Fibroblast of skin of scalp (primary cell): ENCODE data around the gene DCHS1. TPM values are rescaled to one million over a fixed set of nuclear protein-coding genes. Genes with fewer than 3 reads are reported as not detected.
"Not testable (repeated sequence)": the region's sequence is repeated elsewhere in the genome, so short reads cannot be mapped to it uniquely, and the experiment has no call there.

Experiments used
- DNase-seq: peaks from one replicate; pipeline ENCODE4 v3.0.0-alpha.2; 2013
- polyA plus RNA-seq, 2 experiments: library from polyadenylated mRNA; unstranded; fragments of 120-200 nt; gene quantifications; one replicate each; pipeline ENCODE4 v1.2.1, GENCODE V29; 2013; ENCODE audit not compliant: insufficient read length in 2 of 2

DCHS1 gene, protein sequence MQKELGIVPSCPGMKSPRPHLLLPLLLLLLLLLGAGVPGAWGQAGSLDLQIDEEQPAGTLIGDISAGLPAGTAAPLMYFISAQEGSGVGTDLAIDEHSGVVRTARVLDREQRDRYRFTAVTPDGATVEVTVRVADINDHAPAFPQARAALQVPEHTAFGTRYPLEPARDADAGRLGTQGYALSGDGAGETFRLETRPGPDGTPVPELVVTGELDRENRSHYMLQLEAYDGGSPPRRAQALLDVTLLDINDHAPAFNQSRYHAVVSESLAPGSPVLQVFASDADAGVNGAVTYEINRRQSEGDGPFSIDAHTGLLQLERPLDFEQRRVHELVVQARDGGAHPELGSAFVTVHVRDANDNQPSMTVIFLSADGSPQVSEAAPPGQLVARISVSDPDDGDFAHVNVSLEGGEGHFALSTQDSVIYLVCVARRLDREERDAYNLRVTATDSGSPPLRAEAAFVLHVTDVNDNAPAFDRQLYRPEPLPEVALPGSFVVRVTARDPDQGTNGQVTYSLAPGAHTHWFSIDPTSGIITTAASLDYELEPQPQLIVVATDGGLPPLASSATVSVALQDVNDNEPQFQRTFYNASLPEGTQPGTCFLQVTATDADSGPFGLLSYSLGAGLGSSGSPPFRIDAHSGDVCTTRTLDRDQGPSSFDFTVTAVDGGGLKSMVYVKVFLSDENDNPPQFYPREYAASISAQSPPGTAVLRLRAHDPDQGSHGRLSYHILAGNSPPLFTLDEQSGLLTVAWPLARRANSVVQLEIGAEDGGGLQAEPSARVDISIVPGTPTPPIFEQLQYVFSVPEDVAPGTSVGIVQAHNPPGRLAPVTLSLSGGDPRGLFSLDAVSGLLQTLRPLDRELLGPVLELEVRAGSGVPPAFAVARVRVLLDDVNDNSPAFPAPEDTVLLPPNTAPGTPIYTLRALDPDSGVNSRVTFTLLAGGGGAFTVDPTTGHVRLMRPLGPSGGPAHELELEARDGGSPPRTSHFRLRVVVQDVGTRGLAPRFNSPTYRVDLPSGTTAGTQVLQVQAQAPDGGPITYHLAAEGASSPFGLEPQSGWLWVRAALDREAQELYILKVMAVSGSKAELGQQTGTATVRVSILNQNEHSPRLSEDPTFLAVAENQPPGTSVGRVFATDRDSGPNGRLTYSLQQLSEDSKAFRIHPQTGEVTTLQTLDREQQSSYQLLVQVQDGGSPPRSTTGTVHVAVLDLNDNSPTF (N-terminal part only)
- 33.5 TPM for polyA plus RNA-seq (2013, experiment 1 of 2; ENCODE audit: insufficient read length)
- 33.8 TPM for polyA plus RNA-seq (2013, experiment 2 of 2; ENCODE audit: insufficient read length)

DNA sequence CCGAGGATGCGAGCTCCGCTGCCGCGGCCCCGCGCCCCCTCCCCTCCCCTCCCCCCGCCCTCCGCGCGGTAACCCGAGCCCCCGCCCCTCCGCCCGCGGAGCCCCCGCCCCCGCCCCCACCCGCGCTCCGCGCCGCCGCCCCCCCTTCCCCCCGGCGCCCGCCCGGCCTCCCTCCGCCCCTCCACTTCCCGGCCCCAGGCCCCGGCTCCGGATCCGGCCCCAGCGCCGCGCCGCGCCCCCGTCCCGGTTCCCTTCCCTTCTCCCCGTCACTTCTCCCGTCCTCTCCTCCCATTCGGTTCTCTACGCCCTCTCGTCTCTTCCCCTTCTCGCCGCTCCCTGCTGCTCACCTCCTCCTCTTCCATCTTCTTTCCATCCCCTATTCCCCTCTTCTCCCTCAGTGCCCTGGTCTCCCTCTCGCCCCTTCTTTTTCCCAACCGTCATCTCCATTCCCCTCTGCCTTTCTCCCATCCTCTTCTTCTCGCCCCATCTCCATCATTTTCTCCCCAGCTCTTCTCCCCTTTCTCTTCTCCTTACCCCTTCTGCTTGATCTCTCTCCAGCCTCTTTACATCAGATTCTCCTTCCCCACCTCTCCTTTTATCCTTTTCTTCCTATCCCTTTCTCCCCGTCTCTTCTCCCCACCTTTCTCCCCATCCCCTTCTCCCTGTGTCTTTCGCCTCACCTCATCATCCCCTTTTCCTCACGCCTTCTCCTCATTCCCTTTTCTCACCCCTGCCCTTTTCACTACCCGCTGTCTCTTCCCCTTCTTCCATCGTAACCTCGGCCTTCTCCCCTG lies at the start of gene DCHS1:
DCHS1 (minus strand) TSS at position 20 of the 794 bp plus-strand sequence. CDS start 14,196 bp downstream, outside the sequence.
- DNase-seq: peak; percentile 29

GRCh38 chr11:6703247-6704063 lies 47.8 kb upstream of the DCHS1 start:
- DNase-seq: peak; percentile 71

DNA sequence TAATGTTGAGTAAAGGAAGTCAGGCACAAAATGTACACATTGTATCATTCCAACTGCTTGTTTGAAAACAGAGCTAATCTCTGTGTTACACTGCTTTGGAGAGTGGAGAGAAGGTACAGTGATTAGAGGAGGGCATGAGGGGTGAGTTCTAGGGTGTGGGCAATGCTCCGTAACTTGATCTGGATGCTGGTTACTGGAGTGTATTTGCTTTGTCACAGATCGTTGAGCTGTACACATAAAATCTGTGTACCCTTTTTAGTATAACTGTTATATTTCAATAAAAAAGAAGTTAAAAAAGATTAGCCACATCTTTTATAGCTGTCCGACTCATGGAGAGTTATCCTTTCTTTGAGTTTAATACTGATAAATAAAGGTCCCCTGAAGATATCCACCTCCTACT lies 46.3 kb upstream of the DCHS1 start:
- DNase-seq: not testable (repeated sequence)

DNA sequence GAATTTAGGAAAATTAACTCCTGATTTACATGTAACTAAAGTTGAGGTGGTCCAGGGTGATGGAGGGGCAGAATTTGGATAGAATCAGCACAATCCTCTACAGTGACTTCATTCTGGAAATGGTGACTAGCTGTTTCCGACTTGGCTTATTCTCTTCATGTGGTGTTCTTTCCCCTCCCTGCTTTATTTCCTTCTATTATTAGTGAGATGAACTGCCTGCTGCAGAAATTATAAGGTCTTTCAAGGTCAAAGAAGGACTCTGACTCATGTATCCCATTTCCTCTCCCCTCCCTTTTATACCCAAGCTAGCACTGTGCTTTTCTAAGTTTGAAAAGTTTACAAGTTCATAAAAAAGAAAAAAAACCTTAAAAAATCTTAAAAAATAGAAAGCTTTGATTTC lies 39.8 kb upstream of the DCHS1 start:
- DNase-seq: peak; percentile 43

DNA sequence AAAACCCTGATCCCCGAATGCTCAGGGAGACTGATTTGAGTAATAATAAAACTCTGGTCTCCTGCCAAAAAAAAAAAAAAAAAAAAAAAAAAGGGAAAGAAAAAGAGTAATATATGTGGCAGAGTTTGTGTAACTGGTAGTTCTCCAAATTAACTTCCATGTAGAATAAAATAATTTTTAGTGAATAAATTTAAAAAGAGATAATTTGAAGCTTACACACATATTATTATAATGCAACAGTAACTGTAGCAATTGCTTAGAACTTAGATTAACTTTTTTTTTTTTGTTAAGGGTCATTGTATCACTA lies 38.6 kb upstream of the DCHS1 start:
- DNase-seq: no peak

- DNase-seq: peak; percentile 88
These were observed 38.0 kb upstream of the DCHS1 start for GRCh38 chr11:6693342-6694228.

- DNase-seq: no peak
These were observed 36.5 kb upstream of the DCHS1 start for GRCh38 chr11:6692128-6692527.

- DNase-seq: not testable (repeated sequence)
These were observed 35.0 kb upstream of the DCHS1 start for GRCh38 chr11:6690431-6691132.

DNA sequence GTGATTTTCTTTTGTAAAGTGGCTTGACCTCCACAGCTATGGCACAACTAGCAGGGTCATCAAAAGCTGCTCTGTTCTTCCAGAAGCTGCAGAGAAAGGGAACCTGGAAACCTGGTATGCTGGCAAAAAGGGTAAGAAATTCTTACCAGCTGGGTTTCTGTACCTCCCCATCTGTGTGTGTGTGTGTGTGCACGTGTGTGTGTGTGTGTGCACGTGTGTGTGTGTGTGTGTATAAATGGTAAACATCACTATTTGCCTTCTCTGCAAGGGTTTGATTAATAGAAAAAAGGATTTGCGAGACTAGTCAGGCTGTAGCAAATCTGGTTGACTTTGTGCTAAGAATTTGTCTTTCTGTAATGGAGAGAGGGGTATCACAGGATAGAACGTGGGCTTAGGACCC lies 32.3 kb upstream of the DCHS1 start:
- DNase-seq: no peak

DNA sequence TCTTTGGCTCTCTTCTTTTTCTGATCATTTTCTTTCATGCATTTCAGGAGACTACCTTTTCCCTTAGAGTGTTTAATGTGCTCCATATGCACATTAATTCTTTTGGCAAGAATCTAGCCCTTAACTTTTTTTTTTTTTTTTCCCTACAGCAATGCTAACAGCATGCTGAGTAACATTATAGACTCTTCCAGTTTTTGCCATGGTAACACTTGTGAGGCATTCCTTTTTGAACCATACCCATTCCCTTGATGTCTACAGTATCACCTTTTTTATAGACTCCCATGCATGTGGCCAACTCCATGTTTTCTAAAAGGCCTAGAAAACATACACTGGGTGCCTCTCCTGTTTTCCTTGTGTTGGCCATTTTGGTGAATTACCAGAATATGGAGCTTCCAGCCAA lies 30.4 kb upstream of the DCHS1 start:
- DNase-seq: no peak

- not testable (repeated sequence) for DNase-seq
These were observed 28.5 kb upstream of the DCHS1 start for GRCh38 chr11:6684068-6684467.

- DNase-seq: peak; percentile 99
These were observed 27.6 kb upstream of the DCHS1 start, which contains the start of gene MRPL17 for GRCh38 chr11:6682936-6683861. Gene MRPL17, minus strand, starts transcription at chr11:6683340. Its CDS starts 44 bp downstream, at chr11:6683296.

DNA sequence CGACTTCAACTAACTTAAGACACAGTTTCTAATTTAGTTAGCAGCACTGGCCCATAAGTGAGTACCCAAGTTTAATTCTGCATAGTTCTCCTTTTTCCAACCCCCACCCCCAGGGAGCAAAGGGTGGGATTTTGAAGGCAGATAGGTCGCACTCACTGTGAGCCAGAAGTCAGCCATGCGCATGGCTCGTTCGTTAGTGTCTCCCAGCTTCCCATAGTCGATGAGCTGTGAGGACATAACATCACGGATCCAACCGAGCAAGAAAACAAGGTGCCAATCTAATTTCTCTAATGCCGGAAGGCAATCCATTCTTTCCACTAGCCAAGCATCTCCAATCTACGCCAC lies 27.0 kb upstream of the DCHS1 start:
- no peak for DNase-seq

DNA sequence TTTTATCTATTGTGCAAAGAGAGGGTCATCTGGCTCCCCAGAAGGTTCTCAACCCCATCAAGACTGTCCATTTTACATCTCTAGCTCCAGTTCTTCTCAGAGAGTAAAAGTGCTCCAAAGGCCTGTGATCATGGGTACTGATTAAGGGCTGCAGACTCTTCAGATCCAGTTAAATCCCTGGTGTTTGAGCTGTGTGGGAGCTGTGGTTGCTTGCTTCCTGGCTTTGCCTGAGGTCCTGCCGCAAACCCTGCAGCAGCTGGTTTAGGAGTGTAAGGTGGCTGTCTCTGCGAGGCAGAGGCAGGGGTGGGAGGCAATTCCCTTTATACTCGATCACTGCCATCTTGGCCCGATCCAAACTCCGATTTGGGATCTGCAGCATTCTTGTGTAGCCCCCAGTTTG lies 26.3 kb upstream of the DCHS1 start:
- peak; percentile 15 for DNase-seq

GRCh38 chr11:6681505-6681904 lies 25.9 kb upstream of the DCHS1 start:
- DNase-seq: no peak

GRCh38 chr11:6677018-6677417 lies 21.4 kb upstream of the DCHS1 start:
- no peak for DNase-seq

GRCh38 chr11:6674862-6675261 lies 19.3 kb upstream of the DCHS1 start:
- DNase-seq: no peak

GRCh38 chr11:6674219-6674597 lies 18.6 kb upstream of the DCHS1 start:
- no peak for DNase-seq
